Measurements from ENCODE around the gene C1QL2.
A peak's percentile ranks its signal among the peaks of the same experiment; 100 is the strongest.

DNA sequence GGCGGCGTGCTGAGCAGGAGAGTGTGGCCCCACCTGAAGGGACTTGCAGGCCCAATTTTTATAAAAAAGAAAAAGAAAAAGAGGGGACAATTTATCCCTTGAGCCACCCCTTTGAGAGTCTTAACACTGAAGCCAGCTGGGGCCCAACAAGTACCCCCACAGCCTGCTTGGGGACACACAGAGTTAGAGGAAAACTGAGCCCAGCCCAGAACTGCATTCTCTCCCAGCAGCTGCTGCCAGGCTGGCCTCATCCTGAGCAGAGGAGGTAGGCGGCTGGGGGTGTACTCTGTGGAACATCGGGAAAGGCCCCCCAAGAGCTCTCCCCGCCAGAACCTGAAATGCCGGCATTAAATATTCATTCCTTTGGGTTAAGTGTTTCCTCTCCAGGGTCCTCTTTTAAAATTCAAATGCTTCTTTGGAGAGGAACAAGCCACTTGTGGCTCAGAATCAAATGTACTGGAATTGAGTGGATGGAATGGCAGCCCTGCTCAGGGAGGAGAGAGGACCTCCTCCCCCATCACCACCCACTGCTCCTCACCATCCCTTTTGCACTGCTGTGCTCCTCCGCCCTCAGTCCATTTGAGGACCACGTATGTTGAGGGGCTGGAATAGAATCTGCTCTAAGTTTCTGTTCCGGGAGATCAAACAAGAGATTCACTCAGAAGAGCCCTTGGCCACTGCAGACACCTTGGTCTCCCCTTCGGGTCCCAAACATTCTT lies 45.6 kb downstream of the C1QL2 start:
- TF ChIP-seq CTCF (conservative IDR thresholded peaks at IDR 0.05; ENCODE audit: low read depth in 2 of 2) (no peak), CREB1 (CRISPR knock-in tag; IDR thresholded peaks at IDR 0.05; ENCODE audit: low read depth) (no peak), REST (IDR thresholded peaks at IDR 0.05; ENCODE audit: unreplicated experiment) (no peak), EZH2phosphoT487 (IDR thresholded peaks at IDR 0.05; ENCODE audit: unreplicated experiment) (no peak), EZH2 (IDR thresholded peaks at IDR 0.05; ENCODE audit: low read depth, unreplicated experiment) (no peak), POLR2AphosphoS5 (IDR thresholded peaks at IDR 0.05; ENCODE audit: low read depth) (no peak)
- TF ChIP-seq, protein P1, sequence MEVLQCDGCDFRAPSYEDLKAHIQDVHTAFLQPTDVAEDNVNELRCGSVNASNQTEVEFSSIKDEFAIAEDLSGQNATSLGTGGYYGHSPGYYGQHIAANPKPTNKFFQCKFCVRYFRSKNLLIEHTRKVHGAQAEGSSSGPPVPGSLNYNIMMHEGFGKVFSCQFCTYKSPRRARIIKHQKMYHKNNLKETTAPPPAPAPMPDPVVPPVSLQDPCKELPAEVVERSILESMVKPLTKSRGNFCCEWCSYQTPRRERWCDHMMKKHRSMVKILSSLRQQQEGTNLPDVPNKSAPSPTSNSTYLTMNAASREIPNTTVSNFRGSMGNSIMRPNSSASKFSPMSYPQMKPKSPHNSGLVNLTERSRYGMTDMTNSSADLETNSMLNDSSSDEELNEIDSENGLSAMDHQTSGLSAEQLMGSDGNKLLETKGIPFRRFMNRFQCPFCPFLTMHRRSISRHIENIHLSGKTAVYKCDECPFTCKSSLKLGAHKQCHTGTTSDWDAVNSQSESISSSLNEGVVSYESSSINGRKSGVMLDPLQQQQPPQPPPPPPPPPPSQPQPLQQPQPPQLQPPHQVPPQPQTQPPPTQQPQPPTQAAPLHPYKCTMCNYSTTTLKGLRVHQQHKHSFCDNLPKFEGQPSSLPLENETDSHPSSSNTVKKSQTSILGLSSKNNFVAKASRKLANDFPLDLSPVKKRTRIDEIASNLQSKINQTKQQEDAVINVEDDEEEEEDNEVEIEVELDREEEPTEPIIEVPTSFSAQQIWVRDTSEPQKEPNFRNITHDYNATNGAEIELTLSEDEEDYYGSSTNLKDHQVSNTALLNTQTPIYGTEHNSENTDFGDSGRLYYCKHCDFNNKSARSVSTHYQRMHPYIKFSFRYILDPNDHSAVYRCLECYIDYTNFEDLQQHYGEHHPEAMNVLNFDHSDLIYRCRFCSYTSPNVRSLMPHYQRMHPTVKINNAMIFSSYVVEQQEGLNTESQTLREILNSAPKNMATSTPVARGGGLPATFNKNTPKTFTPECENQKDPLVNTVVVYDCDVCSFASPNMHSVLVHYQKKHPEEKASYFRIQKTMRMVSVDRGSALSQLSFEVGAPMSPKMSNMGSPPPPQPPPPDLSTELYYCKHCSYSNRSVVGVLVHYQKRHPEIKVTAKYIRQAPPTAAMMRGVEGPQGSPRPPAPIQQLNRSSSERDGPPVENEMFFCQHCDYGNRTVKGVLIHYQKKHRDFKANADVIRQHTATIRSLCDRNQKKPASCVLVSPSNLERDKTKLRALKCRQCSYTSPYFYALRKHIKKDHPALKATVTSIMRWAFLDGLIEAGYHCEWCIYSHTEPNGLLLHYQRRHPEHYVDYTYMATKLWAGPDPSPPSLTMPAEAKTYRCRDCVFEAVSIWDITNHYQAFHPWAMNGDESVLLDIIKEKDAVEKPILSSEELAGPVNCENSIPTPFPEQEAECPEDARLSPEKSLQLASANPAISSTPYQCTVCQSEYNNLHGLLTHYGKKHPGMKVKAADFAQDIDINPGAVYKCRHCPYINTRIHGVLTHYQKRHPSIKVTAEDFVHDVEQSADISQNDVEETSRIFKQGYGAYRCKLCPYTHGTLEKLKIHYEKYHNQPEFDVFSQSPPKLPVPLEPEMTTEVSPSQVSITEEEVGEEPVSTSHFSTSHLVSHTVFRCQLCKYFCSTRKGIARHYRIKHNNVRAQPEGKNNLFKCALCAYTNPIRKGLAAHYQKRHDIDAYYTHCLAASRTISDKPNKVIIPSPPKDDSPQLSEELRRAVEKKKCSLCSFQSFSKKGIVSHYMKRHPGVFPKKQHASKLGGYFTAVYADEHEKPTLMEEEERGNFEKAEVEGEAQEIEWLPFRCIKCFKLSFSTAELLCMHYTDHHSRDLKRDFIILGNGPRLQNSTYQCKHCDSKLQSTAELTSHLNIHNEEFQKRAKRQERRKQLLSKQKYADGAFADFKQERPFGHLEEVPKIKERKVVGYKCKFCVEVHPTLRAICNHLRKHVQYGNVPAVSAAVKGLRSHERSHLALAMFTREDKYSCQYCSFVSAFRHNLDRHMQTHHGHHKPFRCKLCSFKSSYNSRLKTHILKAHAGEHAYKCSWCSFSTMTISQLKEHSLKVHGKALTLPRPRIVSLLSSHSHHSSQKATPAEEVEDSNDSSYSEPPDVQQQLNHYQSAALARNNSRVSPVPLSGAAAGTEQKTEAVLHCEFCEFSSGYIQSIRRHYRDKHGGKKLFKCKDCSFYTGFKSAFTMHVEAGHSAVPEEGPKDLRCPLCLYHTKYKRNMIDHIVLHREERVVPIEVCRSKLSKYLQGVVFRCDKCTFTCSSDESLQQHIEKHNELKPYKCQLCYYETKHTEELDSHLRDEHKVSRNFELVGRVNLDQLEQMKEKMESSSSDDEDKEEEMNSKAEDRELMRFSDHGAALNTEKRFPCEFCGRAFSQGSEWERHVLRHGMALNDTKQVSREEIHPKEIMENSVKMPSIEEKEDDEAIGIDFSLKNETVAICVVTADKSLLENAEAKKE (CRISPR knock-in tag; IDR thresholded peaks at IDR 0.05), result peak; percentile 9; the same call in 1 of the 2 replicates

All from GM23338 (cell line).